Stimulated activated naive CD8-positive, alpha-beta T cell treated with anti-CD3 and anti-CD28 coated beads, Interleukin-15, Interleukin-2, amounts not matched to agents 100 U/mL and 50 U/mL, for 24 hours (primary cell): ENCODE data around the gene CRABP2.
A peak's percentile ranks its signal among the peaks of the same experiment; 100 is the strongest.

Experiments used
- ATAC-seq: fragments of 150-1000 bp; cut with Tn5 transposase; one replicate; pipeline ENCODE4 v1.10.0; 2021
- DNase-seq: peaks from one replicate; pipeline ENCODE4 v3.0.0; 2021

Gene CRABP2

DNA sequence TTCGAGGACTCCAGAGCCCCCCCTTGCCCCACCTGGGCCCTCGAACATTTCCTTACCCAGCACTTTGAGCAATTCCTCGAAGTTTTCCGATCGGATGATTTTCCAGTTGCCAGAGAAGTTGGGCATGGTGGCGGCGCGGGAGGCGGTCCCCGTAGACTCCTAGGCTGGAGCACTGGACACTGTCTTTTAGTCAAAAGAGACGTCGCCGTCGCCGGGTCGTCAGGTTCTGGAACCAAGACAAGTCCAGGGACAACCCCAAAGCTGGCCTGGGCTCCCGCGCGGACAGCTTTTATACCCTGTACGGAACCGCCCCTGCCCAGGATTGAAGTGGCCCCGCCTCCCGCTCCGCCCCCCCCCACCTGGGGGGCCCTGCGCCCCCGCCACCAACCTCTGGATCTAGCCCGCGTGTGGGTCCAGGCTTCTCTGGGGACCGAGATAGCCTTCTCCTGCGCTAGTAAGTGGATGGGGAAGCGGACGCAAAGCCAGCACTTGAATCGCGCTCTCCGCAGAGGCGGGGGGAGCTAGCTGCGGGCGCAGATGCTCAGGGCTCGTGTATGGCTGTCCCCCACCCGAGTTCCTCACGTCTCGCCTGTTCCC, at the start of gene CRABP2:
CRABP2 (minus strand) TSS at position 263 of the 597 bp plus-strand sequence; CDS start at position 126, 137 bp downstream.
- ATAC-seq (peak; percentile 11), DNase-seq (no peak)

DNA sequence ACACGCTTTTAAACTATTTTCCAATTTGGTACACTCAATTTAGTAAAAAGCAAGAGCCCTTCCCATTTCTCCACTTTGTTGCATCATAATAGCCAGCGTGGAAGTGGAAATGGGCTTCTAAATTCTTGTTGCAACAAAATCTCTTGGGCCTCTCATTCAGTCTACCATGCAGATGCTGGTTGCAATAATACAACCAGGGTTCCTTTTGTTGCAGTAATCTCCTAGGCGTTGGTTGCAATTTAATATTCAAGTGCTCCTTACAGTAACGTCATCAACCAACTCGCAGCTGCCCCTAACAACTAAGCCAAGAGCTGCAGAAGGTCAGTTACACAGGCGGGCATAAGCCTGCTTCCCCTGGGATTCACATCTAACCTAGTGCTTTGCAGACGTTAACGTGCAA, 48.8 kb upstream of the CRABP2 start:
- no peak for ATAC-seq
- no peak for DNase-seq

DNA sequence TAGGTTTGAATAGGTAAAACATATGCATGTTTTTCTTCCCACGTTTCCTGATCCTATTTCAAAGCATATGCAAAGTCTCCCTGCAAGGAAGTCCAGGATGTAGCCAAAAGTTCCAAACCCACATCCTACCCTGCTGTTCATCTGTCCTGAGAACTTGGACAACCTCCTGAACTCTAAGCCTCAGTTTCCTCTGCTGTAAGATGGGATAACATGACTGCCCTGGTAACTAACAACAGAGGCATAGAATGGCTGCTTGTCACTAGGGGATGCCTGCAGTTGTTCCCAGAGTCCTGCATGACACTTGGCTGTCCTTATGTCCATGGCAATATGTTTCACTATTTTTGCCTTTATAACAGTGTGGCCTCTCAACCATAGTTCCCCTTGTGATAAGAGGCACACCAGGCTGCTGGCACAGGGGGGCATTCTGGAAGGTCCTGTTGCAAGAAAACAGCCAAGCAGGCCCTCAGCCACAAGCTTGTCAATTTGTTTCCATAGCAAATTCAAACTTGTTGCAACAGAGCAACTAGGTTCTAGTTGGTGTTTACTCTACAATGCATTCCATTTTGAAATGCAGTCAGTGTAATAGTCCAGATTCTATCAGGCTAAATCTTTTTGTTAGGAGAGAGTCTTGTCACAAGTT, 47.6 kb upstream of the CRABP2 start:
- ATAC-seq (no peak), DNase-seq (no peak)

DNA sequence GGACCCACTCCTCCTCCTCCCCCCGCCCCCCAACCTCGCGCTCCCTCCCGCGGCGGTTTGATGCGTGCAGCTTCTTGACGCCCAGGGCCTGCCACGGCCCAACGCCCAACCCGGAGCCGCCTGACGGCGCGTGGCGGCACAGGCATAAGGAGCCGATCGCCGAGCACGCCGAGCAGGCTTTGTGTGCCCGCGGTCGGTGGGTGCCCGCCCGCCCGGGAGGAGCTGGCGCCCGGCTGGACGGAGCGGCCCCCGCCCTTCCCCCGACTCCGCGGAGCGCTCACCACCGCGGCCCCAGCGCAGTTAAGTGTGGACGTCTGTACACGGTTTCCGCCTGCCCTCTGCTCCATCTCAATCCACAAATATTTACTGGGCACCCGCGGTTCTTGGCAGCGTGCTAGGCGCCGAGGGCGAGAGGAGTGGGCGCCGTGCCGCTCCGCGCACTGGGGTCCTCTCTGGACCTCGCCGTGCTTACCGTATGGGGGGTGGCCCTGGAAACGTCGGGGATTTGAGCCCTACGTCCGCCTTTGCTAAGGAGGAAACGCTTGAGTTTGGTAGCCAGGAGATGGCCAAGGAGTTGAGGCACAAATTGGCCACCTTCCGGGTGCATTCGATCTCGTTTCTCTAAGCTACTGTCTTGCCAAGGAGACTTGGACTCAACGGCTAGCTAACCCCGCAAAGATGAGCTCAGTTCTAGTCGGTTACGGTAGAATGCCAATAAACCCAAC, 46.5 kb upstream of the CRABP2 start:
- ATAC-seq (peak; percentile 80), DNase-seq (peak; percentile 98)

DNA sequence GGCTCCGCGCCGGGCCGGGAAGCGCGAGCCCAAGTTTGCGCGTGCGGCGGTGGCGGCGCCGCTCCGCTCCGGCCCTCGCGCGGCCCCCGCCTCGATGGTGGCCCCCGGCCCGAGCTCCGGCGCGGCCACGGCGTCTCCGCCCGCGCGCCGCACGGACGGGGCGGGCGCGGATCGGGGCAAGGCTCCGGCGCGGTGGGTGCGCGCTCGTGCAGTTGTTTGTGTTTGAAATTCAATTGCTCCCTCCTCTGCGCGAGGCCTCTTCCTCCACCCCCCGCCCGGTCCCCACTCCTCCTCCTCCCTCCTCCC, 46.0 kb upstream of the CRABP2 start, which contains the start of gene HDGF:
HDGF (minus strand) TSS at position 225 of the 306 bp plus-strand sequence. CDS start 246 bp downstream, outside the sequence.
- ATAC-seq (no peak), DNase-seq (no peak)

DNA sequence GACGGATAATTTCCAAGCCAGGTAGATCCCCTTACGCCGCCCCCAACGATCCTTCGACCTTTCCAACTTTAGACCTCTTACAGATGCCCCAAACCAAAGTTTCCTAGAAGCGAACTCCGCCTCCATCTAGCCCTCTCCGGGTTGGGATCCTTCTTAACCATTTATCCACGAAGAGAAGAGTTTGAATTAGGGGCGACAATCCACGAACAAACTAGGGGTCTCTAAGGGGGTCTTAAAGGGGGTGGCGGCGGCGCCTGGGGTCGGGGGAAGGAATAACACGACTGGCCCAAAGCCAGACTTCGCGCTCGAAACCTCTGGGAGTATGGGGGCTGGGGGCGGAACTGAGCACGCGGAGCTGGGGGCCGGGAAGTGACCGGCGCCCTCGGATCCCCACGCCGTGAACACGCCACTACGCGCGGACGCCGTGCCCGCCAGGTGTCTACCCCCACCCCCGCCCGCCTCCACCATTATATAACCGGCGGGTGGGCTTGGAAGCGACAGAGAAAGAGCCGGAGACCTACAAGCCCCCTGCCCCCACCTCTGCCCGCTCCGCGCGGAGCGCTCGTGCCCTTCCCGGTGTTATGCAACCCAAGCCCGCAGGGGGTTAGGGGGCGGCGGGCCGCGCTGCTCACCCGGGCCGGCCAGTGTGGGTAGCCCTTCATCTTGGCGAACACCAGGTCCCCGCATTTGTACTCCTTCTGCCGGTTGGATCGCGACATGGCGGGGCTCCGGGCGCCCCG, 45.5 kb upstream of the CRABP2 start:
- peak; percentile 9 for ATAC-seq
- DNase-seq: peak; percentile 52

DNA sequence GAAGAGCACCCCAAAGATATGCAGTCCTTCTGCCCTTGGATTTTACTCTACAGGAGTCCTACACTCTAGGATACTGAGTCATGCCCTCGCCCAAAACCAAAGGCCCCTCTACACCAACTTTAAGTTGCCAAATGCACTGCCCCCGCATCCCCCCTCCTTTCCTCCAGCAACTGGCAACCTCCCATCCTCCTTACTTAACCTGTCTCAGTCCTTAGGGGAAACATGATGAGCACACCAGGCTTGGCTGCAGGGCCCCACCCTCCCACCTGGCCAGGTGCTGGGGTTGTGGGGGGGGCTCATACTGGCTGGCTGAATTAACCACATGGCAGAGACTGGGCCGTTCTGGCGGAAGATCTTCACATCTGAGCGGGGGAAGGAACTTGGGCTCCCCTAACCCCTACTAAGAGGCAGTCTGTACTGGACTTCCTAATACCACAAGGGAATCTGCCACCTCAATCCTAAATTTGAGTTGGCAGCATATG, 44.8 kb upstream of the CRABP2 start:
- DNase-seq: peak; percentile 69
- peak; percentile 39 for ATAC-seq

DNA sequence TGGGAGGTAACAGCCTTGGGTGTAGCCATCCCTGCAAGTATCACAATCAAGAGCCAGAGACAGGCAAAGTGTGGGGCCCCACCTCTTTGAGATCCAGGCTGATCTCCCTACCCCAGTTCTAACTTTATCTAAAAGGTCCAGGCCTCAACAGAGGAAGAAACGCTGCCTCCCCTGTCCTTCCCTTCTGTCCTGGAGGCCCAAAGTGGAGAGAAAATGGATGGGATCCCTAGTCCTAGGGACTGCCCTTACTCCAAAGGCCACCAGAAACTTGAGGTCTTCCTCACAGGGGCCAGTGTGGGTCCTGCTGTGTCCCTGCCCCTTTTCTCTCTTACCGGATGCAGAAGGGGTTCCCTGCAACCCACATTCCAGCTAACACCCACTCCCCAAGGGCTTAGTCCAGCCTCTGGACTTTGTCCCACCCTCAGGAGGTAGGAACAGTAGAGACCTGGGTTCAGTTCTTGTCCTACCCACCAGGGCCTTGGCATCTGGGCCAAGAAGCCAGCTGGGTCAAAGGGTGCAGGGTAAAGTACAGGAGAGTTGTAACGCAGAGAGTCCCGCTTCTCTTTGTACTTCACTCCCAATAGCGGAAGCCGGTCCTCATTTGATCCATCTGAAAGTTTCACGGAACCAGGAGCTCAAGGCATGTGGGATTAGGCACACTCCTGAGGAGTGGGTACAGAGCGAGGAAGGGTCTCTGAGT, 44.2 kb upstream of the CRABP2 start:
- ATAC-seq (no peak), DNase-seq (no peak)

DNA sequence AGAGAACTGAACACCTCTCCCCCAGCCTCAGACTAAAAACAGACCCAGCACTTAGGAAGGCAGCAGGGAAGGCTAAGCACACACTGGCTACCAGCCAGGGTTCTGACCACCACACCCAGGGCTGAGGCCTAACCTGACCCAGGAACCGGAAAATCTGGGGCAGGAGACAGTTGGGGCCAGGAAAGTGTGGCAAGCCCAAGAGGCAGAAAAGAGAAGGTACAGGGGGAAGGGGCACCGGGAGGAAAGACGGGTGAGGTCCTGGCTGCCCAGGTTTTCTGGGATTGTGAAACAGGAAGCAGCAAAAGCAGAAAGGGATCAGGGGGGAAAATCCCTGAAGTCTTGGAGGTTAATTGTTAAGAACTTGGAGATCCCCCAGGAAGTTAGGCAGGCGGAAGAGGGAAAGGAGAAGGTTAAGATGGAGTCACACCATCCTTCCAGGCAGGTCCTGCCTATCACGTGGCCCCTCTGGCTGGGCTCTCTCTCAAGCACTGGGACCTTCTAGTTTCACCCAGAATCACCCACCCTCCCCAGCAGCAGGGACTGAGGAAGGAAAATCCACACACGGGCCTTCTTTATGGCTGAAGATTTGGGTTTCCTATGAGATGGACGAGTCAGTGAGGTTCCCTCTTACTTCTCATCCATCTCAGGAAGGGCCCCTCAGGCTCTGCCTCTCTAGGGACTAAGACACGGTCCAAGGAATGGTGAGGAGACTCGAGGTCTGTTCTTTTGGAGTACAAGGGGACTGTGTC, 43.5 kb upstream of the CRABP2 start:
- ATAC-seq (no peak), DNase-seq (peak; percentile 41)

DNA sequence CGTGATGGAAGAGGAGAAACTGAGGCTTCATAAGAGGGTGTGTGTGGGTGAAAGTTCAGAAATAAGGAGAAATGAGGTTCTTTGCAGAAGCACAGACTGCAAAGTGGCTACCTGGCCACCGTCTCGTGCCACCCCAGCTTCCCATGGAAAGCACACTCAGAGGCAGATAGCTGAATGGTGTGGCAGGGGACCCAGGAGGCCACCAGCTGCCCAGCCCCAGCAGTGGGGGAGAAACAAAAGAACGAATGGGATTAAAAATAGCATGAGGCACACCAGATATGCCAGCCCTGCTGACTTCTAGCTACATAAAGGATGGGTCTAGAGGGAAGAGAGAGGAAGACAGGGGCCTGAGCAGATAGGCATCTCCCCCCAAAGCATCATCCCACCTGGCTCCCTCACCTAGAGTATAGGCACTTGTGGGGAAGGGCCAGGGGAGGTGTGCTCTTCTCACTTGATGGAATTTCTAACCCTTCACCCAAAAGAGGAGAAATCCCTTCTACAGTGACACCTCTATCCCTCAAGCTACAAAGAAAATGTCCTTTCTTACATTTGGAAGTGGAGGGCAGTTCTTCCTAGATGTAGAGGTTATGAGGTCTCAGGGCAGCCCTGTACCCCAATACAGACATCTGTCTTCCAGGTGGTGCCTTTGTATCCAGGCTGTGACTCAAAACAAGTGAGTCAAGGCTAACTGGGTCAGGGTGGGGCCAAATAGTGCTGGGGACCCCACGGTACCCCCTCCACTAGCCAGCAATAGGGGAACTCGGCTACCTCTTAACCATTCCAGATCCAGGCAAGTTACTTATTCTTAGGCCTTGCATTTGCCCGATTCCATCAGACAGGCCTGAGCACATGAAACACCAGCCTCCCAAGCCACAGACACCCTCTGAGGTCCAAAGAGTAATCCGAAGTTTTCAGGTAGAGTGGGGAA, 42.6 kb upstream of the CRABP2 start:
- ATAC-seq (no peak), DNase-seq (no peak)

DNA sequence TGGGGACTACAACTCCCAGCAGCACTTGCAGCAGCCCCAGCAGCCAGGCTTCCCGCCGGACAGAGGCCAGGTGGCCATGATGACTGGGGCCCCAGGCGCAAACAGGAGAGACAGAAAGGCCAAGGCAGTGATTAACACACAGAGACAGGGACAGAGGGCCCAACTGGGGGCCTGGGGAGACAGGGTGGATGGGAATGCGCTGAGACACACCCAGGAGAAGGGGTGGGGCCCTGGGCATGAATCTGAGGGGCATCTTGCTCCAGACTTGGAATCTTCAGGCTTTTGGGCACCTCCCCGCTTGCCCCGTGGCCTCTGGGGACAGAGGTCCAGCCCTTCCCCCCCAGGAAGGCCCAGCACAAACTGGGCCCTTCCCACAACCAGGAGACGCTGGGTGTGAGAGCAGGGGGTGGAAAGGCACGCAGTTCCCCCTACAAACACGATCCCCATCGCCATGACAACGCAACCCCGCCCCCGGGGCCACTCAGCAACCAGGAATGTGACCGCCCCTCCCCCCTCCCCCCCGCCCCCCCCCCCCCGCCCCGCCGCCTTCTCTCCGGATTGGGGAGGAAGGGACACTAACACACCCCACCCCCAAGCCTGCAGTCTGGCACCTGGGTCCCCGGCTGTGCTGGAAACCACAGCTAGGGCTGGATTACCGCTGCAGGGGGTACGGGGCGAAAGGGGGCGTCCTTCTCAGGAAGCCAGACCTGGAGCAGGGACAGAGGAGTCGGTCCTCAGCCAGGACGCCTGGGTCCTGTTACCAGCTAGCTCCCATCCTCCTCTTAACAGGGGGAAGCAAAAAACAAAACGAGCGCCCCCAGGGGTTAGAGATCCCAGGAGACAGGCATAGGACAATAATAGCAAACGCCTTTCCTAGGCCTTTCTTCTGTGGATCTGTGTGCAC, 41.6 kb upstream of the CRABP2 start:
- ATAC-seq: no peak
- DNase-seq: peak; percentile 78

DNA sequence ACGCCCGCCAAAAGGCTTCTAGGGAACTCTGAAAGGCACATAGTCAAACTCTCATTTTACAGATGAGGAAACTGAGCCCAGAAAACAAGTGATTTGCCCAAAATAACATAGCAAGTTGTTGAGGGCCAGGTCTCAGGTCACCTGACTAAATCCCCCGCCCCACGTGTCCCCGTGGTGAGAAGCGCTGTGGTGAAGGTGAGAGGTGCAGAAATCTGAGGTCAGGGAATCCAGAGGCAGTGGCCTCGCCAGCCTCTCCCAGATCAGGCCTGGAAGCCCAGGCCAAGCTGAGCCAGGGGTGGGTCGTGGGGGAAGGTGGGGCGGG, 41.0 kb upstream of the CRABP2 start:
- ATAC-seq (no peak), DNase-seq (no peak)

DNA sequence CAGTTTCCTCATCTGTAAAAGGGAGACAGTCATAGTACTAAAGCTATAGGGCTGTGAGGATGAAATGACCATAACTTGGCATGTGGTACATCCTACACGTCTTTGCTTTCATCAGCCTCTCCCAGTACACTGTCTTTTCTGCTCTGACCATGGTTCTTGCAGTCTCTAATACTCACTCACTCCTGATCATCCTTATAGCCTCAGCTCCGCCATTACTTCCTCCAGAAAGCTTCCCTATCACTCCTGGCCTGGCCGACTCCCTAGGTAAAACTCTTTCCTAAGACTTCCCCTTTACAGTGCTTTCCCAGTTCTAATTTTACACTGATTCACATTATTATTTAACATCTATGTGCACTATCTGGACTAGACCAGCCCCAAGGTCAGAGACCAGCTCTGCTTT, 40.5 kb upstream of the CRABP2 start:
- no peak for ATAC-seq
- DNase-seq: no peak

DNA sequence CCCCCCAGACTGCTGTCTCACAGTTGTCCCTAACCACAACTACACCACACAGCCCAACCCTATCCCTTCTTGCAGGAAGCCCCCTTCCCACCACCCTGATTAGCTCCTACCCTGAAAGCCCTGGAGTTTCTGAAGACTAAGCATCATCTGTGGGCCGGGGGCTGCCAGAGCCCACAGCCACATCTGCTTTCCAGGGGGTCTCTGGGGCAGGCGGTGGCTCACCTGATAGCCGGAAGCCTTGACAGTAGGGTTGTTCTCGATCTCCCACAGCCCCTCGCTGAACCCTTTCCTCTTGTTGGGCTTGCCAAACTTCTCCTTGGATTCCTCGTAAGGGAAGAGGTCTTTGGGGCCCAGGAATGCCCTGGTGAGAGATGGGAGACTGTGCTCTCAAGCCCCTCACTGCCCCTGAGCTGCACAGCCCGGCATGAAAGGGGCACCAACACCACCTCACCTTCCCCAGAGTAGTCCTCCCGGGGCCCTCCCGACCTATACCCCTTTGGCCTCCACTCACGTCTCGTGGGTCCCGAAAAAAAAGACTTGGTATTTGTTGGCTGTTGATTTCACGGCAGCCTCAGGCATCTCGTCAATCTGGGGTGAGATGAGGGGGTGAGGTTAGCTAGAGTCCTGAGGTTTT, 39.5 kb upstream of the CRABP2 start:
- ATAC-seq: no peak
- no peak for DNase-seq

DNA sequence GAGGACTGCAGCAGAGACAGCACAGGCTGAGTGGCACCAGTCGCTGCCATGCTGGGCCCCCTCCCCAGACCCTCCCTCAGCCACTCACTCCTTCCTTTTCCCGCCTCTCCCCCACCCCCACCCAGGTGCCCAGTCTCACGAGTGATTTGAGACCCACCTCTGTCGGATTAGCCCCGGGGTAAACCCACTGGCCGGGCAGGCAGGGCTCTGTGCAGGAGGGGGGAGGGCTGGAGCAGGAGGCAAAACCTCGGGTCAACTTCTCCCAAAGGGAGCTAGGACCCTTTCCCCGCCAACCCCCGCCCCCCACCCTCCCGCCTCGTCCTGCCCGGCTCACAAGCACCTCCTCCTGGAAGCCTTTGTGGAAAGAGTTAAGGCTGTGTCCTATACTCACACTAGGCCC, 39.0 kb upstream of the CRABP2 start:
- ATAC-seq (no peak), DNase-seq (no peak)

DNA sequence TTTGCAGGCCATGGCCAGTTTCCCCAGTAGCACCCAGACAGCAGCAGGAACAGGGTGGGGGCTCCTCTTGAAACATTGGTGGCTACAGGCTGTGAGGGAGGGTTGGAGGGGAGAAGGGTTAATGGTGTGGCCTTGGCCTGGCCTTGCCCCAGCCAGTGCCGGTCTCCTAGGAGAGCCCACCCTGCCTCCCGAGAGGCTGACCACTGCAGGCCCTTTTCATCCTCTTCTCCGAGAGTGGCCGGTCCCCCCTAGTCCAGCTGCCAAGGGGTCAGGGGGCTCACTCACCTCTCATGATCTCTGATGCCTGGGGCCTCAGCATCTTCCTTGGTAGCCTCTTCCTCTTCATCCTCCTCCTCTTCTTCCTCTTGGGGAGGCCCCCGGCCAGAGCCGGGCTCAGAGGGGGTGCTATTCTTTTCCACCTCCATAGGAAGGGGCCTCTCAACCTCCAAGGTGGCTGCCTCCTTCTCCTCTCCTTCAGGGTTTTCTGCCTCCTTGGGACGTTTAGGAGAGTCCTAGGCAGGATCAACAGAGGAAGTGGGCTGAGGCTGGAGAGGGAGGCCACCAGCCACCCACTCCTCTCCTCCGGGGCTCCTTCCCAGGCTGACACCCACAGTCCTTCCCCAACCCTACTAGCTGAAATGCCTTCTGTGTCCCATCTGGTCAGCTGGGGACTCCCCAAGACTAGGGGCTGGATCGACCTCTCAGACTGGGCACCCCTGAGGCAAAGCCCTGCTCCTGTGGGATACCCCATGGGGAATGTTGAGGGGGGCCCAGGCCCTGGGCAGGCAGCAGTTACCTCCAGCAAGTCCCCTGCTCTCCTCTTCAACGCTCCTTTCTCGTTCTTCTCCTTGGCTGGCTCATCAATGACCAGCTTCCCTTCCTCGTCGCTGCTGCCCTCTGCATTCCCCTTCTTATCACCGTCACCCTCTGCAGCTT, 38.3 kb upstream of the CRABP2 start:
- ATAC-seq (no peak), DNase-seq (no peak)

DNA sequence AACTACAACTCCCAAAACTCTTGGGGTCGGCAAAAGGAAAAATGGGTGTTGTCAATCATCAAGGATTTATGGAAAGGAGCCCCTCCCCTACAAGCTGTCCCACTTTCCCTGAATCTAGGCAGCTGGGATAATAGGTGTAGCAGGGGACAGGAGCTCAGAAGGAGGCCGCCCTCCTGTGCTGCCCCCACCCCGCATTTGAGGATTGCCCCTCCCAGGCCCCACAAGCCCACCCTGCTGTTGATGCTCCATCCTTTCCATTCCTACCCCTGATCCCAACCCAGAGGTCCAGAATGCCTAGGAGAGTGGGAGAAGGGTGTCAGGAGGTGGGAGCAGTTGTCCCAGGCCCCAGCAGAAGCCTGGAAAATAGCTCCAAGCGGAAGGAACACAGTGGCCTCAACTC, 37.4 kb upstream of the CRABP2 start:
- no peak for ATAC-seq
- DNase-seq: no peak

DNA sequence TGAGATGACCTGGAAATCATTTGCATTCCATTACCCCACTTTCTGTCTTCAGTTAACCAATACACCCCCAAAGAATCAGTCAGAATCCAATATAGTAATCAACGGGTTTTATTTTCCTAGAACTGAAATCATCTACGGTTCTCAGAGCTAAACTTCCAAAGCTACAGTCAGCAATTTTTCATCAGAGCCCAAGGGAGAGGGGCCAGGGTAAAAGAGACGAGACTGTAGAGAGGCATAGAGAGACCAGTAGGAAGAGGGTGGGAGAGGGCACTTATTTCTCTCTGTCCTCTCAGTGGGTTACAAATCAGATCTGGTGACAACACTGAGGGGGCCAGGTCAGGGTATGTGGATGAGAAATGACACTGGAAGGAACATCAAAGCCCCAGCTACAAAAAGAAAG, 36.6 kb upstream of the CRABP2 start:
- DNase-seq: no peak

More for the DNA sequence above, 36.6 kb upstream of the CRABP2 start:
- ATAC-seq: no peak
